HT1080 (cell line): ENCODE measurements around the gene FOXL2NB. TPM values are rescaled to one million over a fixed set of nuclear protein-coding genes. Genes with fewer than 3 reads are reported as not detected.

ENCODE experiments used
- DNase-seq: peaks from one replicate; pipeline ENCODE4 v3.0.0-alpha.2; 2015; ENCODE audit warnings: low read depth
- total RNA-seq: library from RNA; depleted of rRNA; stranded (reverse); fragments of >200 nt; shearing (Covaris generic); gene quantifications from 2 replicates; pipeline ENCODE4 v1.2.3, GENCODE V29; 2014; rRNA removed

Gene FOXL2NB
- total RNA-seq, 1 experiment from 2014 or later = not detected

DNA sequence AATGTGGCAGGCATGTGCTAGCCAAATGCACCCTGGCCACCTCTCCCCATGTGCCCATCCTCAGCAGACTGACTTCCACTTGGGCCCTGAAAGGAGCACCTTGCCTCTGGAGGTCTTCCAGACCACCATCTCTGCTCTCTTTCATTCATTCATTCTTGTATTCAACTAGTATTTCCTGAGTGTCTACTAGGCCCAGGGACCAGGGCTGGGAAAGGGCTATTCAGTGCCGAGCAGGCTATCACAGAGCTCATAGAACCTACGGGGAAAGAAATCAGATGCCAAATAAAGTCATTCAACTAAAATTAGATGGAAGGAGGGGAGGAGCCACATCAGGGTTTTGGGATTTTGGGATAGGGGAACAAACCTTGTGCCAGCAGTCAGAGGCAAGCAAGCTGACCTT is 40.2 kb downstream of the FOXL2NB start:
- no peak for DNase-seq

DNA sequence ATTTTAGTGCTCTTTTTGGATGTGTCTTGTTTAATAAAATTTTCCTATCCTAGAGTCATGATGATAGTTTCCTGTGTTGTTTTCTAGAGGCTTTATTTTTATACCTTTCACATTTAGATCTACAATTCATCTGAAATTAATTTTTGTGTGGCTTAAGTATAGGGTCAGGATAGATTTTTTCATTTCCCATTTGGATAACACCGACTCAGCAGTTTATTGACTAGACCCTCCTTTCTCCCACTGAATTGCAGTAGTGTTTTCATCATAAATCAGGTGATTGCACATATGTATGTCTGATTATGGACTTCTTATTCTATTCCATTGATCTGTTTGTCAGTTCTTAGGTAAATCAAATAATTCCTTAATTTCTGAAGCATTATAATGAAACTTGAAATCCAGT is 48.7 kb downstream of the FOXL2NB start:
- DNase-seq = no peak

Other genes with a start within 250 kb of the FOXL2NB start
- 12.1 and 18.7 TPM in 2 replicates for gene PIK3CB, start 112.3 kb upstream of the FOXL2NB start, total RNA-seq
- gene FOXL2, start 80 bp upstream of the FOXL2NB start, total RNA-seq = not detected in 2 replicates
- gene PRR23A, start 59.1 kb downstream of the FOXL2NB start, total RNA-seq = not detected in 2 replicates
- not detected in 2 replicates for gene PRR23B, start 73.7 kb downstream of the FOXL2NB start, total RNA-seq
- gene PRR23C, start 97.7 kb downstream of the FOXL2NB start, total RNA-seq = not detected in 2 replicates